Fibroblast of the conjunctiva (primary cell): ENCODE results near the gene ARHGAP40.
A peak's percentile ranks its signal among the peaks of the same experiment; 100 is the strongest.

Experiments
- DNase-seq: peaks from one replicate; pipeline ENCODE4 v3.0.0-alpha.2; 2010; ENCODE audit warnings: low read depth

The ARHGAP40 gene

DNA sequence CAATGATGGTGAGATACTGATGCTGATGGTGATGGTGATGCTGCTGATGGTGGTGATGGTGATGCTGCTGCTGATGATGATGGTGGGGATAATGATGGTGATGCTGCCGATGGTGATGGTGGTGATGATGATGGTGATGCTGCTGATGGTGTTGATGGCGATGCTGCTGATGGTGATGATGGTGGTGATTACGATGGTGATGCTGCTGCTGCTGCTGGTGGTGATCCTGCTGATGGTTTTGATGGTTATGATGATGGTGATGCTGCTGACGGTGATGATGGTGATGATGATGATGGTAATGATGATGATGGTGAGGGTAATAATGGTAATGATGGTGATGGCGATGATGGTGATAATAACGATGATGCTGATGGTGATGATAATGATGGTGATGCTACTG lies 50.0 kb downstream of the ARHGAP40 start:
- no peak for DNase-seq

DNA sequence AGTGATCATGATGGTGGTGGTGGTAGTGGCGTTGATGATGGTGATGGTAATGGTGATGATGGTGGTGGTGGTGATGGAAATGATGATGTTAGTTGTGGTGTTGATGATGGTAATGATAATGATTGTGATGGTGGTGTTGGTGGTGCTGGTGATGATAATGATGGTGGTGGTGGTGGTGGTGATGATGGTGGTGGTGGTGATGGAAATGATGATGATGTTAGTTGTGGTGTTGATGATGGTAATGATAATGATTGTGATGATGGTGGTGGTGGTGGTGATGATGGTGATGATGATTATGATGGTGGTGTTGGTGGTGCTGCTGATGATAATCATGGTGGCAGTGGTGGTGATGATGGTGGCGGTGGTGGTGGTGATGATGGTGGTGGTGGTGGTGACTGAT lies 51.4 kb downstream of the ARHGAP40 start:
- DNase-seq, result no peak

DNA sequence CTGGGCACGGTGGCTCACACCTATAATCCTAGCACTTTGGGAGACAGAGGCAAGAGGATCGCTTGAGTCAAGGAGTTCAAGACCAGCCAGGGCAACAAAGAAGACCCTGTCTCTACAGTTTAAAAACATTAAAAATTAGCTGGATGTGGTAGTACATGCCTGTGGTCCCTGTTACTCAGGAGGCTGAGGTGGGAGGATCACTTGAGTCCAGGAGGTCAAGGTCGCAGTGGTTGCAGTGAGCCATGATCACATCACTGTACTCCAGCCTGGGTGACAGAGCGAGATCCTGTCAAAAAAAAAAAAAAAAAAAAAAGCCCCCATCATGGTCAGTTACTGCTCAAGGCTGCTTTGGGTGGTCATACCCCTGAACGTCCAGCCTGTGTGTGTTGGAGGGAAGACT lies 55.8 kb downstream of the ARHGAP40 start:
- DNase-seq, result no peak

DNA sequence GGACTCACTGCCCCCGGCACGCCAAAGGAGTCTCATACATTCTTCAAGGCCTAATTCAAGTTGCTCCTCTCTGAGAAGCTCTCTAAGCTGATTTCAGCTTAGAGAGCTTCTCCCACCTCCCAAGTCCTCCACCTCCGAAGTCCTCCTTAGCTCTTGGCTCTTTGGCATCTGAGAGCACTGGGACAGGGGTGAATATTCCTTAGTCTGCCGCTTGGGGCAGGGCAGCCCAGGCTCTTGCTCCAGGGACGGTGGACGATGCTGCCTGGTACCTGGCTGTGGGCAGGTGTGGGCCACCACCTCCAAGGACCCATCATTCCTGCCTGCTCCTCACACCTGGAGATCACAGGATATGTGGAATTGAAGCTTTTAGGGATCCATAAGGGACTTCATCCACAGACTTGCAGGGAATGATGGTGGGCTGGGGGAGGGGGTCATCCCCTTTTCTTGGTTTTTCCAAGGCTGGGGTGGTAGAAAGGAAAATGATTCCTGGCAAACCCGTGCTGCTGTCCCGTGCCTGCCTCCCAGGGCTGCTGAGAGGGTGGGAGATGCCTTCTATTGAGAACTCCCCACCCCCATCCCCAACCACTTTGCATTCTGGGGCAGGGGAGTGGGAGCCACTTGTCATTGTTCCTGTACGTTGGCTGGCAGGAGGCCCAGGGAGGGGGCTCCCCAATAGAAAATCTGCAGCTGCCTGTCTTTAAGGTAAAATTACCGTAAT lies 57.4 kb downstream of the ARHGAP40 start:
- no peak for DNase-seq

DNA sequence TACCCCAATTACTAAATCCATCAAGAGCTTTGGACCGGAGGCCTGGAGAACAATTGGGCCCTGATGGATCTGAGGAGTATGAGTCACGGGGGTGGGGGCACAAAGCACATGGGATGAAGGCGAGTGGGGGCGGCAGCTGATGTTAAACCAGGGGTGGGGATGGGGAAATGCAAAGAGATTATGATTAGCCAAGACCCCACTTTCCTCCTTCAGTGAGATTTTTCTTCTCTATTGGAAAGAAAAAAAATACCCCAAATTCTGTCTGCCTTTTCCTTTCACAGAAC lies 57.9 kb downstream of the ARHGAP40 start:
- DNase-seq, result no peak

DNA sequence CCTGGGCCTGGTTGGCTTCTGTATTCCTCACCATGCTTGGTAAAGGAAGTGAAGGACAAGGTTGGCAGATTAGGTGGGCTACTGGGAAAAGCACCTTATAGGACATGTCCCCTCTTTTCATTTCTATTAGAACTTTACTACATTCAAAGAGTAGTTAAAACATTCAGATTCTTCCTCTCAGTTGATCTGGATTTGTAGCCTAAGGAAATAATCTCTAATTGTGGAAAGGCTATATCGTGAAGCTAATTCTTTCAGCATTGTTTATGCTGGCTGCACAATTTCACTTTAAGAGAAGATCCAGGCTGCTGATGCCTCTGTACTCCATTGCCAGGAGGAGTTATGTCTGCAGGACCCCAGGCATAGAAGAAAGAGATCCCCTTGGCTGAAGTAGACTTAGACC lies 58.8 kb downstream of the ARHGAP40 start:
- DNase-seq, result no peak

DNA sequence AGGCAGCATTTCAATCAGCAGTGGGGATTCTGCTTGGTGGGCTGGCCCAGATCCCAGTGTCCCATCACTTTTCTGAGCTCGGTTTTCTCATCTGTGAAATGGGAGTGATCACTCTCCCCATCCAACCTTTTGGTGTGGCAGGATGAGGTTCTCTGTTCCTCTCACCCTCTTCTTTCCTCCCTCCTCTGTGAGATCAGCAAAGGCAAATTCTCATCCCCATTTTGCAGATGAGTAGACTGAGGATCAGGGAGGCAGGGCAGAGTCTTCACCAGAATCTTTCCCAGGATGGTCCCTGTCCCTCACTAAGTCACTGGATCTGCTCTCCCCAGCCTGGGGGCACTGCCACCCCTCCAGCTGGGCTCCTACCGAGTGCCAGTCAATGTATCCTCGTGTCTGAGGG lies 62.1 kb downstream of the ARHGAP40 start:
- no peak for DNase-seq

DNA sequence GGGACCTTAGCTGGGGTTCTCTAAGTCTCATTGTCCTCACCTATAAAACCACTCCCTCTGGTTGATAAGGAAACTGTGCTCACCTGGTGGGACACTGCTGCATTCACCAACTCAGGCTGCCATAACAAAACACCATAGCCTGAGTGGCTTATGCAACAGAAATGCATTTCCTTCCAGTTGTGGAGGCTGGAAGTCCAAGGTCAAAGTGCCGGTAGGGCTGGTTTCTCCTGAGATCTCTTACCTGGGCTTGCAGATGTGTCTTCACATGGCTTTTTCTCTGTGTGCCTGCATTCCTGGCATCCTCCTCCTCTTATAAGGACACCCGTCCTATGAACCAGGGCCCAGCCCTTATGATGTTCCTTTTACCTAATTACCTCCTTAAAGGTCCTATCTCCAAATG lies 62.7 kb downstream of the ARHGAP40 start:
- no peak for DNase-seq

DNA sequence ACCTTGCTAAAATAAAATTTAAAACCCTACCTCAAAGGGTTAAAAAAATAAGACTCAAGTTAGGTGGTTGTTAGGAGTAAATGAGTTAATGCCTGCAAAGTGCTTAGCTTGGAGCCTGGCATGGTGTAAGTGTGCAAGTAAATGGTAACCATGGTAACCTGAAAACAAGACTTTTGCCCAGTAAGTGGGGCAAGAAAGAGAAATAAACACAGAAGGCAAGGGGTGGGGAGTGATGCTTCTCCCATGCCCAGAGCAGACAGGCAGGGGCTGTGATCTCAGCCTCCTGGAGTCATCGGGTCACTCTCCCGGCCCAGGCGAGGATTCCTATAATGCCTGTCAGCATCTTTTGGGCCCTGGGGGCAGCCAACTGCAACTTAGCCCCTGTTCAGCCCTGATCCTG lies 63.5 kb downstream of the ARHGAP40 start:
- no peak for DNase-seq

DNA sequence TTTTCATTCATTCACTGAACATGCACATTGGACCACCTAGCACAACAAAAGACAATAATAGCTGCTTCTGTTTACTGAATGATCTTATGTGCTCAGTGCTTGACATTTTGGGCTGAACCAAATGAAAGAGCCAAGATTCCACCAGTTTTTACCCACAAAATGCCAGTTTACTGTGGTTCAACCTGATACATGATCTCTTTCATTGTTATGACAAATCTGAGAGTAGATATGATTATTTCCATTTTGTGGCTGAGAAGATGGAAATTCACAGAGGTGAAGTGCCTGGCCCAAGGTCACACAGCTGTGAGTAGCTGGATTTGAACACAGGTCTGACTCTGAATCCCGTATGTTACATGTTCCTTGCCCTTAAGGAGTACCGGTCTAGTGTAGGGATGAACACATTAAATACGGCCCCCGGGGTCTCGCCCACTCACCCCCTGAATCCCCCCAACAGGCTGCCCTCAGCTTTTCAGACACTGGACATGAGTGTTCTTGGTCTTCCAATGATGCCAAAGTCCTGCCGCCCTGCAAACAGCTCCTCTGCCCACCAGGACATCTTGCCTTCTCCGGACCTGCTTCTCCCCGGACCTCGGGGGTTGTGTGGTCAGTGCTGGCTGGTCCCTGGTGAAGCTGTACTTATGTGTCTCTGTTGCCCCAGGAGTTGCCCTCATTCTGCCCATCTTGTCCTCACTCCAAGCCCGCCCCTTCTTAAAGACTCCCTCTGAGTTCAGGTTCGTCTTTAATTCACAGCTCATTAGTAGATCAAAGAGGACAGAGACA lies 64.1 kb downstream of the ARHGAP40 start:
- DNase-seq, result no peak

DNA sequence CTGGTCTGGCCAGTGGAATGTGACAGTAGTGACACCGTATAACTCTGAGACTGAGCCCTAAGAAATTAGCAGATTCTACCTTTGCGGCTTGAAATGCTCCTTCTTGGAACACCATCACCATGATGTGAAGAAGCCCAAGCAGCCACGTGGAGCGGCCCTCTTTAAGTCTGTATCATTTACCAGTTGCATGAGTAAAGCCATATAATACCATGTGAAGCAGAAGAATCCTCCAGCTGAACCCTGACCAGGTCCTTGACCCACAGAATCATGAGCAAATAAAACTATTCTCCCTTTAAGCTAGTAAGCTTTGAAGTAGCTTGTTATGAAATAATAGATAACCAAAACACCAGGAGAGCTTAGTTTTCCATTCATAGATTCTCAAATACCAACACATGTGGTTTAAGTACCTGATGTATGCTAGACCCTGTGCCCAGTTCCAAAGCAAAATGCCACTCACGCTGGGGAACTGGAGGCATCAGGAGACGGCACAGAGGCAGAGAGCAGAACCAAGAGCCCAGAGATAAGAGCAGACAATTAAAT lies 65.9 kb downstream of the ARHGAP40 start:
- no peak for DNase-seq

DNA sequence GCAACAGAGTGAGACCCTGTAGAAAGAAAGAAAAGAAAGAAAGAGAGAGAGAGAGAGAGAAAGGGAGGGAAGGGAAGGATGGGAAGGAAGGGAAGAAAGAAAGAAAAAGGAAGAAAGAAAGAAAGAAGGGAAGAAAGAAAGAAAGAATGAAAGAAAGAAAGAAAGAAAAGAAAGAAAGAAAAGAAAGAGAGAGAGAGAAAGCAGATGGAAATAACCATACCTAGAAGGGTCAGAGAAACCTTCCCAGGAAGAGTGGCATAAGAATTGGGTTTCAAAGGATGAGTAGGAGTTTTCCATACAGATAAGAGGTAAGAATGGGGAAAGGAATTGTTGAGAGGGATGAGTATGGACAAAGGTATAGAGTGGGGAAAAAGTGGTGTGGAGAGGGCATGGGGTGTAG lies 68.1 kb downstream of the ARHGAP40 start:
- DNase-seq, result no peak

DNA sequence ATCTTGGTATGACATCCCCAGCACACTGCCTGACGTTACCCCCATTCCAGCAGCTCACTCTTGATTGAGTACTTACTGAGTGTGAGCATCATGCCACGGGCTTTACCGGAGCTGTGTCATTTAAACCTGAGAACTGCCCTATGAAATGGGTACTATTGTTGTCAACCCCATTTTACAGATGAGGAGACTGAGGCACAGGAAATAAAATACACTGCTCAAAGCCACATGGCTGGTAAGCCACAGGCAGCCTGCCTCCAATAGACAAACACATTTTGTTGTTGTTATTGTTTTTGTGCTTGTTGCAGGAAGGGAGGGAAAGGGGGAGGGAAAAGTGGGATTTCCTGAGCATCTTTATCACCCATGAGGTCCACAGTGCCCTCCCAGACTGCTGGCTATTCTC lies 69.2 kb downstream of the ARHGAP40 start:
- DNase-seq, result no peak

DNA sequence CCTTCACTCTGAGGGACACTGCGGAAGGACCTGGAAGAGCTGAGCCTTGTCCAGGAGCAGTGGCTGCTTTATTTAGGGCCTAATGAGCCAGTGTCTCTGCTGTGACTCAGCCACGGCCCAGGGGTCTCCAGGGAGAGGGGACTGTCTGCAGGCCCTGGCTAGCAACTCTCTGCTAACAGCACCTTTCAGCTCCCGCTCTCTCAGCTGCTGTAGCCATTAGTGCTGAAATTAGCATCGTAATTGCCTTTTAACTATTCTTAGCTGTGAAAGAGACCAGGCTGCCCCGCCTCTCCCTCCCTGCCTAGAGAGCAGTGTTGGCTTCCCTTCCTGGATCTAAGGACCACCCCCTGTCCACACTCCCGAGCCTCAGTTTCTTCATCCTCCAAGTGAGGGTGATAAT lies 69.6 kb downstream of the ARHGAP40 start:
- no peak for DNase-seq

DNA sequence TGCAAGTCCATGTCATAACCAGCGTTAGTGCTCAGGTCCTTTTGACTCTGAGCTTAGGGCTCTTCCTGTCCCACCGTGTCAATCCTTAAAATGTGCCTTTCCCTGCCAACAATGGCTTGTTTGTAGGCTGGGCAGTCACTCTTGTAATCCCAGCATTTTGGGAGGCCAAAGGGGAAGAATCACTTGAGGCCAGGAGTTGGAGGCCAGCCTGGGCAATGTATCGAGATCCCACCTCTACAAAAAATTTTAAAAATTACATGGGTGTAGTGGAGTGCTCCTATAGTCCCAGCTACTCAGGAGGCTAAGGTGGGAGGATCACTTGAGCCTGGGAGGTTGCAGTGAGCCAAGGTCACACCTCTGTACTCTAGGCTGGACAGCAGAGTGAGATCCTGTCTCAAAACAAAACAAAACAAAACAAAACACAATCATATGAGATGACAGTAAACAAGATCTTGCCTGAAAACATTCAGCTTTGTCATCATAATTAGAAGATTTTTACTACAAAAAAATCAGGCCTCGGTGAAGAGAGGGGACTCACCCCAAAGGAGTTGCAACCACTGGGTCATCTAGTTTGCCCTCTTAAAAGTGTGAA lies 70.2 kb downstream of the ARHGAP40 start:
- DNase-seq, result no peak

DNA sequence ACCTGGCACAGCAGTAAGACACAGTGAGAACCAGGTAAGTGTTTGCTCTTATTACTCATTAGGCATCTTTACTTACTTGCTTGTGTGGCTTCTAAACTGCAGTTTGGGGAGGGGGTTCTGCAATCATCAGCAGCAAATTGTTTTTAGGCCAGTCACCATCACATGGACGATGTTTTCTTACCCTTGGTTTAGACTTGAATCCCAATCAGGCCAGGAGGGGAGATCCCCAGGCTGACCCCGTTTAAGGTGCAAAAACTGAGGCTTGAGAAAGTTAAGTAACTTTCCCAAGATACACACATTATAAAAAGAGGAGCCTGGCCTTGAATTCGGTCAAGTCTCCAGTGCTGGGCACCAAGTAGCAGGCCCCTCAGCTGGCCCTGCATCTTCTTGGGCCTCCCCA lies 70.9 kb downstream of the ARHGAP40 start:
- no peak for DNase-seq

DNA sequence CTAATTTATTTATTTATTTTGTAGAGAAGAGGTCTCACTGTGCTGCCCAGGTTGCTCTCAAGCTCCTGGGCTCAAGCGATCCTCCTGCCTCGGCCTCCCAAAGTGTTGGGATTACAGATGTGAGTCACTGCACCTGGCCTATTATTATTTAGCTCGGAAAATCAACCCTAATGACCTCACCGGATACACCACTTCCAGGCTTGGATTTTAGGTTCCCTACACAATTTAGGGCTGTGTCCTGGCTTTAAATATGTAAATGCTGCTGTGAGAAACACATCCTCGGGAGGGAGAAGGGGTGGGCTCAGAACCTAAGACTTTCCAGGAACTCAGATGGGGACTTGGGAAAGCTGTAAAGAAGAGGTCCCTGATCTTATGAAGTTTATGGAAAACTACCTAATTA lies 71.7 kb downstream of the ARHGAP40 start:
- DNase-seq, result no peak

DNA sequence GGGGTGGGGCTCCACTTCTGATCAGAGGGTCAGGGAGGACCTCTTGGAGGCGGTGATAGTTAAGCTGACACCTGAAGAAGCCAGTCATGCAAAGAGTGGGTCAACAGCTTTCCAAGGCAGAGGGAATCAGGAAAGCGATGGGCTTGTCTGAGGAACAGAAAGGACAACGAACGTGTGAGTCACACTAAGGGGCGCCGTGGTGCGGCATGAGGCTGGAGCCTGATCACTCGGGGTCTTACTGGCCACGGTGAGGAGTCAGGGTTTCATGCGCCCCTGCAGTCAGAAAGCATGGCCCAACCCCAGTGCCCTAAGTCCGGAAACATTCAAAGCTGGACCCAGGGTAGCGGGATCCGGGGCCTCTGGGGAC lies 72.1 kb downstream of the ARHGAP40 start:
- no peak for DNase-seq

DNA sequence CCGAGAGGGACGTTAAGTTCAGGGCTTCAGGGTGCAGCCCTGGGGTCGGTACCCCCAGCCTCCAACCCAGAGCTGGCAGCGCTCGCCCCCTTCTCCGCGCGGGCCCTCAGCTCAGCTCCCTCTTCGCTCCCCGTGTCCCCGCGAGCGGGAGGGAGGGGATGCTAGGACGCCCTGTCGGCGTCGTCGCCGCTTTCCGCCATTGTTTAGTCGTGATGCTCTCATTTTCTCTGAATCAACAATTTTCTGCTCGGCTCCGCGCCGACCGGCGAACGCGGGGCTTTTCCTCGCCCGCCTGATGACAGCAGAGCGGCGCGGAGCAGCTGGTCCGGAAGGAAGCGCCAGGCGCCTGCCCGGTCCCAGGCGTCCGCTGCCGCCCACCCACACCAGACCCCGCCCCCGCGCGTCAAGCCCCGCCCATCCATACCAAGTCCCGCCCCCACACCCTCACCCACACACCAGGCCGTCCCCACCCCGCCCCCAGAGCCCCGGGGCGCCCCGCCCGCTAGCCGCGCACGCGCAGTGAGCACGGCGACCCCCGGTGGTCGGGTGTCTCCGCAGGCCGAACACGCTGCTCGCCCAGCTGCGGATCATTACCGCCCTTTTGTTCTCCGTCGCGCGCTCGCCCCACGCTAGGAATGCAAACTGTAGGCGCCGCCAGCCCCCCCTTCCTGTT lies 72.6 kb downstream of the ARHGAP40 start:
- DNase-seq, result peak; percentile 37

DNA sequence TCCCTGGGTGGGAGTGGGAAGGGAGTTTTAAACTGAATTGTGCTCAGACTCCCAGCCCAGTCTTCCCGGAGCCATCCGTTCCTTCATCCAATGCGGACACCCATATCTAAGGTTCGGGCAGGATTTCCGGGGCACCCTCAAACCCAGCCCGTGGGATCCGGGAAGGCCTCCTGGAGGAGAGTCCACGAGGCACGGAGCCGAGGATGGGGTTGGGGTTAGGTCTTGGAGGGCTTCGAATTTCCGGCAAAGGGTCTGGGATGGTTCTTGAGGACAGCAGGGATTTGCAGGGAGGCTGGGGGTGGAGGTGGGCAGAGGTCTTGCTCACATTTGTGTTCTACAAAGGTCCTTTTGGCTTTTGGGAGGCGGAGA lies 73.1 kb downstream of the ARHGAP40 start:
- DNase-seq, result no peak

DNA sequence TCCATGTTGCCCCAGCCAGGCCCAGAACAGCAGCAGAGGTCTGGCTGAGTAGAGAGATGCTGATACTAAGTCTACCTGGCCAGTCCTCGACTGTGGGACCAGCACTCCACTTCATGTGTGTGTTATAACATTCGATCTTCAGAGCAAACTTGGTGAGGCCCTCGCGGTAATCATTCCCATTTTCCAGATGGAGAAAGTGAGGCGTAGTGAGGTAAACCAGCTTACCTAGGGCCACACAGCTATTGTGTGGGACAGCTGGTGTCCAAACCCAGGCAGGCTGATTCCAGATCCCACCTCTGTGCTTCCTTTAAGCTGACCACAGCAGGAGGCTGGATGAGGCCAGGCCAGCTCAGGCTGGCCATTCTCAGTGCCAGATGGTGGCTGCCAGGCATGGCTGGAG lies 75.0 kb downstream of the ARHGAP40 start:
- no peak for DNase-seq

DNA sequence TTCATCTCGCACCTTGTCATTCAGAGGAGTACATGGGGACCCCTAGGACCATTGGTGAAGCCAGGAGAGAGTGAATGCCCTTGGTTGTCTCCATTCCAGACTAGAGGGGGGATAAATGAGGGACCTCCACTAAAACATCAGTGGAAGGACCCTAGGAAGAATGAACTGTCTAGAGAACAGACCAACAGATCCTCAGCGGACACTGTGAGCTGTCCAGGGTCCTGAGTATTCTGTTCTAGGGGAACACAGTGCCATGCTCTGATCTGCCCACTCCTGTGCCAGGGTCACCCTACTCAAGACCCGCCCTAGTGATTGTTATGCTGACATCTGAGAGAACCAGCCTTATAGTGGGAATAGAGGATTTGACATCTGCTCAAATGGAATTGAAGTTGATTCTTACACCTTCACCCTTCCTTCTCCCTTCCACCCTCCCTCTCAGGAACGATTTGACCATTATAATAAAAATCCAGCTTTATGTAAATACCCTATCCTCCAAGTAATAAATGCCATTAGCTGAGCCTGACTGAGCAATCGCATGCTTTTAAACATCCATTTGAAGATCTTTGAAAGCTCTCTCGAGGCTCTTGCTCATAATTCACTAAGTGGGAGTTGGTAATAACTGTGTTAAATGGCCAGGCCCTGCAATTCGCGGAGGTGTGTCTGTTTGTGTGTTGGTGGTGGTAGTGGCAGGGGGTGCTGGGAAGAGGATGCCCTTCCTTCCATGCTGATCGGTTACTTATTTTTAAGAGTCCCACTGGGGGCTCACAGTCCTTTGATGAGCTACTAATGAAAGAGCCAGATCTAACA lies 79.1 kb downstream of the ARHGAP40 start:
- no peak for DNase-seq
